ENCODE data around the gene PJVK. TPM values are rescaled to one million over a fixed set of nuclear protein-coding genes. Genes with fewer than 3 reads are reported as not detected.

The PJVK gene
- total and polyA plus RNA-seq, 2 of the 13 experiments (the other 11 are each of a cell fraction or from before 2014, with no cell fraction given): 1.2 to 2.6 TPM

DNA sequence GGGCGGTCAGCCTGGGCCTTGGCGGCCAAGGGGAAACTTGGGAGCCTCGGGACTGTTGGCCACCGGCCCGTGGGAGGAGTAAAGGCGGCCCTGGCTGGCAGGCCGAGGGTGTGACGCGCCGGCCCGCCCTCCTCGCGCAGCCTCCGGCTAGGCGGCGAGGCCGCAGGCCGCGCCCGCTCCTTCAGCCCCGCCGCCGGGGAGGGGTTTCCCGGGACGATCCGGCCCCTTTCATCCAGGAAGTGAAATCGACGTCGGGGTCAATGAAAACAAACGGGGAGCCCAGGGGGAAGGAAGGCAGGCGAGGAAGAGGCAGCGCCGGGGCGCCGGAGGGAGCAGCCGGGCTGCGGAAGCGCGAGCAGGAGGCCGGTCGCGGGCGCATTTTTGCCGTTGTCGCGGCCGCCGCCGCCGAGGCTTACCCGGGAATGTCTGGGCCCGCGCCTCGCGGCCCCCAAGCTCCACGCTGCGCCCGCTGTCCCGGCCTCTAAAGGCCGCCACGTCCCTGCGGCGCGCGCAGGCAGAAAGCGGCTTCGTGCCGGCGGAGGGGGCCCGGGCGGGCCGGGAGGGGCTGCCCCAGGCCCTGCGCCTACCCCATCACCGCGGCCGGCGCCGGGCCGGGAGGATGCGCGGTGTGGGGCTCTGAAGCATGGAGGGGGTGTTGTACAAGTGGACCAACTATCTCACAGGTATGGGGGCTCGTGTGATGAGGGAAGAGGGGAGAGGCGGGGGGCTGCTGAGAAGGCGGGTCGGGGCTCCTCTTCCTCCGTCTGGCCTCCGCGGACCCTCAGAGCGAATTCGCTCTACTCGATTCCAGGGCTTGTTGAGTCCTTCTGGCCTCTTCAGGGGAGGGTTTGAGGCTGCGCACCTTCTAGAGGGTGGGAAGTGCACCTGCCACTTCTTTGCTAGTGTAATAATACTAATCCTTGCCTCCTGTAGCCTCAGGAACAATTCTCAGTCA is 29.3 kb downstream of the PJVK start, which contains the start of gene PLEKHA3 (continued):
- TF ChIP-seq PATZ1 (CRISPR knock-in tag; IDR thresholded peaks at IDR 0.05): peak; percentile 95
- peak; percentile 76; the same call in 1 of the 2 replicates for TF ChIP-seq KLF12 (CRISPR knock-in tag; IDR thresholded peaks at IDR 0.05; ENCODE audit: borderline replicate concordance)
- TF ChIP-seq CHD4 (IDR thresholded peaks at IDR 0.05; ENCODE audit: borderline replicate concordance, low read length): no peak
- TF ChIP-seq RARA (CRISPR knock-in tag; IDR thresholded peaks at IDR 0.05): 0 out of 2 replicates have a peak, but pooled peaks have one; percentile 13
- TF ChIP-seq PHF20 (CRISPR knock-in tag; IDR thresholded peaks at IDR 0.05): peak; percentile 41; the same call in 1 of the 2 replicates
- no peak for TF ChIP-seq ZNF75D (CRISPR knock-in tag; IDR thresholded peaks at IDR 0.05; ENCODE audit: borderline replicate concordance)
- TF ChIP-seq ZSCAN22 (CRISPR knock-in tag; IDR thresholded peaks at IDR 0.05): no peak
- TF ChIP-seq MAF1 (CRISPR knock-in tag; IDR thresholded peaks at IDR 0.05; ENCODE audit: borderline replicate concordance): peak; percentile 29; the same call in 1 of the 2 replicates
- peak; percentile 83 for TF ChIP-seq SKI (IDR thresholded peaks at IDR 0.05; ENCODE audit: partially characterized antibody)
- TF ChIP-seq, protein P1, sequence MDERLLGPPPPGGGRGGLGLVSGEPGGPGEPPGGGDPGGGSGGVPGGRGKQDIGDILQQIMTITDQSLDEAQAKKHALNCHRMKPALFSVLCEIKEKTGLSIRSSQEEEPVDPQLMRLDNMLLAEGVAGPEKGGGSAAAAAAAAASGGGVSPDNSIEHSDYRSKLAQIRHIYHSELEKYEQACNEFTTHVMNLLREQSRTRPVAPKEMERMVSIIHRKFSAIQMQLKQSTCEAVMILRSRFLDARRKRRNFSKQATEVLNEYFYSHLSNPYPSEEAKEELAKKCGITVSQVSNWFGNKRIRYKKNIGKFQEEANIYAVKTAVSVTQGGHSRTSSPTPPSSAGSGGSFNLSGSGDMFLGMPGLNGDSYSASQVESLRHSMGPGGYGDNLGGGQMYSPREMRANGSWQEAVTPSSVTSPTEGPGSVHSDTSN (CRISPR knock-in tag; IDR thresholded peaks at IDR 0.05): no peak
- TF ChIP-seq NAIF1 (CRISPR knock-in tag; IDR thresholded peaks at IDR 0.05; ENCODE audit: borderline replicate concordance): no peak
- no peak for TF ChIP-seq ATF7 (IDR thresholded peaks at IDR 0.05)
- no peak for TF ChIP-seq ATF7 (CRISPR knock-in tag; IDR thresholded peaks at IDR 0.05)
- no peak for TF ChIP-seq ATF6 (CRISPR knock-in tag; conservative IDR thresholded peaks at IDR 0.05)
- TF ChIP-seq ZNF383 (CRISPR knock-in tag; IDR thresholded peaks at IDR 0.05; ENCODE audit: borderline replicate concordance): no peak
- no peak; the same call in 1 of the 2 replicates for TF ChIP-seq MLXIP (CRISPR knock-in tag; IDR thresholded peaks at IDR 0.05; ENCODE audit: borderline replicate concordance)
